ENCODE data around the gene KCNJ16.

DNA sequence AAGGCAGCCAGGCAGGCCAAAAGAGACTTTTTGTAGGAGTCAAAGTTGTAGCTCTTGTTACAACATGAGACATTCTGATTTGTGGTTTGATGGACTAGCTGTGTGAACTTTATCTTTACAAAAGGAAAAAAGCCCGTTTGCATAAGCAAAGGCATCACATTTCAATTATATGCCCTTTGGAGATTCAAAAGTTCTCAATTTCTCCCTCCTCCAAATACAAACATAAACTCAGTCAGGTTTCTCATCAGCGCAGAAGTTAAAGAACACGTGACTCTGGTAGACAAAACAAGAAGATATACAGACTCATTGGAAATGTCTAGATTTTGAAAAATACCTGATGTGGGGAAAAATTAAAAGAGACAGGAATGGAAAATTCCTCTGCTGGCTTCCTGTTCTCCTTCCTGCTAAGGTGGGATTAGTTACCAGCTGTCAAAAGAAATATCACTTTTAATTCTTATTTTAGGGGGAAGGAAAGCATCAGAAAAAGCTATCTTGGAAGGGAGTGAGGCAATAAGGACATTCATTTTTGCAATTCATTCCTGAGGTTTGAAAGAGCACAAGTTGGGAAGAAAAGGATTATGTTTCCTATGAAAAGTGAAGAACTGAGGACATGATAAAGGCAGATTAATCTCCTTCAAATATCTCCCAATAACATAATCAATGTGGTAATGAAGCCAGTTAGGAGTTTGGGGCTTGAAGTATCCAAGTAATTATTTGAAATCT lies 4.6 kb upstream of the KCNJ16 start:
- no peak for TF ChIP-seq EZH2phosphoT487 (IDR thresholded peaks at IDR 0.05; ENCODE audit: low read depth)
- TF ChIP-seq, protein P1, sequence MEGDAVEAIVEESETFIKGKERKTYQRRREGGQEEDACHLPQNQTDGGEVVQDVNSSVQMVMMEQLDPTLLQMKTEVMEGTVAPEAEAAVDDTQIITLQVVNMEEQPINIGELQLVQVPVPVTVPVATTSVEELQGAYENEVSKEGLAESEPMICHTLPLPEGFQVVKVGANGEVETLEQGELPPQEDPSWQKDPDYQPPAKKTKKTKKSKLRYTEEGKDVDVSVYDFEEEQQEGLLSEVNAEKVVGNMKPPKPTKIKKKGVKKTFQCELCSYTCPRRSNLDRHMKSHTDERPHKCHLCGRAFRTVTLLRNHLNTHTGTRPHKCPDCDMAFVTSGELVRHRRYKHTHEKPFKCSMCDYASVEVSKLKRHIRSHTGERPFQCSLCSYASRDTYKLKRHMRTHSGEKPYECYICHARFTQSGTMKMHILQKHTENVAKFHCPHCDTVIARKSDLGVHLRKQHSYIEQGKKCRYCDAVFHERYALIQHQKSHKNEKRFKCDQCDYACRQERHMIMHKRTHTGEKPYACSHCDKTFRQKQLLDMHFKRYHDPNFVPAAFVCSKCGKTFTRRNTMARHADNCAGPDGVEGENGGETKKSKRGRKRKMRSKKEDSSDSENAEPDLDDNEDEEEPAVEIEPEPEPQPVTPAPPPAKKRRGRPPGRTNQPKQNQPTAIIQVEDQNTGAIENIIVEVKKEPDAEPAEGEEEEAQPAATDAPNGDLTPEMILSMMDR (IDR thresholded peaks at IDR 0.05; ENCODE audit: low read depth, low read length): no peak

Measured in OCI-LY3 (cell line).